8988T (cell line): ENCODE measurements around the gene APBB1IP.
"Not testable (repeated sequence)": the region's sequence is repeated elsewhere in the genome, so short reads cannot be mapped to it uniquely, and the experiment has no call there.

Experiments used
- DNase-seq: peaks from one replicate; pipeline ENCODE4 v3.0.0; 2011

The APBB1IP gene, protein sequence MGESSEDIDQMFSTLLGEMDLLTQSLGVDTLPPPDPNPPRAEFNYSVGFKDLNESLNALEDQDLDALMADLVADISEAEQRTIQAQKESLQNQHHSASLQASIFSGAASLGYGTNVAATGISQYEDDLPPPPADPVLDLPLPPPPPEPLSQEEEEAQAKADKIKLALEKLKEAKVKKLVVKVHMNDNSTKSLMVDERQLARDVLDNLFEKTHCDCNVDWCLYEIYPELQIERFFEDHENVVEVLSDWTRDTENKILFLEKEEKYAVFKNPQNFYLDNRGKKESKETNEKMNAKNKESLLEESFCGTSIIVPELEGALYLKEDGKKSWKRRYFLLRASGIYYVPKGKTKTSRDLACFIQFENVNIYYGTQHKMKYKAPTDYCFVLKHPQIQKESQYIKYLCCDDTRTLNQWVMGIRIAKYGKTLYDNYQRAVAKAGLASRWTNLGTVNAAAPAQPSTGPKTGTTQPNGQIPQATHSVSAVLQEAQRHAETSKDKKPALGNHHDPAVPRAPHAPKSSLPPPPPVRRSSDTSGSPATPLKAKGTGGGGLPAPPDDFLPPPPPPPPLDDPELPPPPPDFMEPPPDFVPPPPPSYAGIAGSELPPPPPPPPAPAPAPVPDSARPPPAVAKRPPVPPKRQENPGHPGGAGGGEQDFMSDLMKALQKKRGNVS

DNA sequence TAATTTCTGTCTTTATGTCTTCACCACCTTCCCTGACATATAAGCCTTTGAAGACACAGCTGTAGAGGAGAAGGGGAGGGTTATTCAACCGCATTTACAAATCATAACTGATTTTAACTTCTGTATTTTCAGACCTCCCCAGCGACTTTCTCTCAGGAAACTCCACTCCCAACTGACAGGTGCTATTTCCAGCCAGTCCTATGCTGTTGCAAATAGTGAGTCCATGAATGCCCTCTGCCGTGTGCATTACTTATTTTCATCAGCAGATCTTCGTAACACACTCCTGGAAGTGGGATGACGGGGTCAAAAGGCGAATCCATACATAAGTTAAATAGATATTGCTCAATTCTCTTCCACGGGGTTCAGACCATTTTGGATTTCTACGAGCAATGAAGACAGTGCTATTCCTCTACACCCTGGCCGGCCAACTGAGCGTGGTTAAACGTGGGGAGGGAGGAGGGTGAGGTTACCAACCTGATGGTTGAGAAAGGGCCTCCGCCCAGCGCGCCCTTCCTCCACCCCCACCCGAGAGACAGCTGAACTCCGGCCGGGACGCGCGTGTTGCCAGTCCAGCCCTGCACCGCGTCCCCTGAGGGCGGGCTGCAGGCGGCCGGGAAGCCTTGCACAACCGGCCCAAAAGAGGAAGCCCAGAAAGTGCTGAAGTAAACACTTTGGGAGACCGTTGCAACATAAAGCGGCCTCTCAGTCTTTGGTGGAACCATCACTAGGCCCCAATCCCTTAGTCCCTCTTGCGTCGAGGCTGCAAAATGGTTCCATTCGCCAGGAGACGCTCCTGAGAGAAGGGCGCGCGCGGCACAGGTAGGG is at the start of gene APBB1IP:
Gene APBB1IP, plus strand, starts transcription at position 705 of the 825 bp plus-strand sequence. CDS start 53,986 bp downstream, outside the sequence.
- no peak for DNase-seq

GRCh38 chr10:26389533-26389932 is 48.6 kb upstream of the APBB1IP start:
- DNase-seq = no peak

DNA sequence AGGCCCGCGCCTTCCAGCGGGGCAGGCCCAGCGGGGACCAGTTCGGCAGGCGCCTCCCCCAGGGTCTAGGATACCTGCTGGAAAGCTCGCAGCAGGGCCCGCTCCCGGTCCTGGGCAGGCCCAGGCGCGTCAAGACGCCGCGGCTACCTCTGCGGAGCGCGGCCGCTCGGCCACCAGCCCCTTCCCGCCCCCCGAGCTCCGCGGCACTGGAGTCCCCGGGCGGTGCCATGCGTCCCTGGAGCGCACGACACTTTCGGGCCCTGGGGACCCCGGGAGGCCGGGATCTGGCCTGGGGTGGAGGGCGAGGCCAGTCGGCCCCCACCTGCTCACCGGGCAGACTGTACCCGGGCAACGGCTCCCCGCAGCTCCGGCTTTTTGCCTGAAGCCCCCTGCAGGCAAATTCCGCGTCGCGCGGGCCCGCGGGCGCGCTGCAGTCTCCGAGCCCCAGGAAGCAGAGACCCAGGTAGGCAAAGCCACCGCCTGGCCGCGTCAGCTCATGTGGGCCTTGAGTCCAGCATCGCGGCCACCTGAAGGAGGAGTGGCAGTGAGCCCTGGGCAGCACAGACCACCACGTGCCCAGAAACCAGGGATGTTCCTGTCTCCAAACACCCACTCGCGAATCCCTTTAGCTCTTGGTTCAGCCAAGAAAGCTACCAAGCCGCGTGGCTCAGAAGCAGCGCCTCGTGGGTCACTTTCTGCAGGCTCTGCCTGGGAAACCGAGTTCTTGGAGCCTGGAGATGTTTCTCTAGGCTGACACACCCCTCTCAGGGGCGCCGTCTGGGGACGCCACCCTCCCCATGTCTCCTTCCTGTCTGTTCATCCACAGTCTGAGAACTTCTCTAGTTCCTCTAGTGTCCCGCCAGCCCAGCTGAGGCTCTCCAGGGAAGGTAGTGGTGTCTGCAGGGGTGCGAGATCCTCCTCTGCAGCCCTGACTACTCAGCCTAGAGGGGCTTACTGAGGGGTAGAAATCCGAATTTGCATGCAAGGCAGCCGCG is 46.1 kb upstream of the APBB1IP start:
- no peak for DNase-seq

- DNase-seq = not testable (repeated sequence)
These were observed 39.8 kb upstream of the APBB1IP start for GRCh38 chr10:26398353-26398752.

DNA sequence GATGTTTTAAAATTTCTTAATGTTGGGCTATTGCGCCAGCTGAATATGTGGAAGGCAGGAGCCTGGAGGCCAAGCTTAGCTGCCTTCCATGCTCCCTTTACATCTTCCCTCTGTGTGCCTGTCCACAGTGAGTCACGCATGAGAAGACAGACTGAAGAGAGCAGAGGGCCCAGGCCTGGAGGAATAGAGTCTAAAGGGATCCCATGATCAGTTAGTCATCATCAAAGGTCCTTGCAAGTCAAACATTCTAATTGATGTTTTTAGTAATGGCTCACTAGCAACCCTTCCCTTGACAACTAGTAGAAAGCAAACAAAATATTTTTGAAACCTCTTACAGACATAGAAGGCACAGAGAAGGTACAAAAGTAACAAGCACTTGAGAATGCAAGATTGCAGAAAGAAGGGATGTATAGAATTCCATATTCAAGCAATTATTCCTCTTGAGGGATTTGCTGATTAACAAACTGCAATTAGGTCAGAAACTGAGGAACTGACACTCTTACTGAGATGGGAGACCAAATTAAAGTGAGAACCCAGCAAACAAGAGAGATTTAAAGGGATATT is 30.7 kb upstream of the APBB1IP start:
- no peak for DNase-seq

DNA sequence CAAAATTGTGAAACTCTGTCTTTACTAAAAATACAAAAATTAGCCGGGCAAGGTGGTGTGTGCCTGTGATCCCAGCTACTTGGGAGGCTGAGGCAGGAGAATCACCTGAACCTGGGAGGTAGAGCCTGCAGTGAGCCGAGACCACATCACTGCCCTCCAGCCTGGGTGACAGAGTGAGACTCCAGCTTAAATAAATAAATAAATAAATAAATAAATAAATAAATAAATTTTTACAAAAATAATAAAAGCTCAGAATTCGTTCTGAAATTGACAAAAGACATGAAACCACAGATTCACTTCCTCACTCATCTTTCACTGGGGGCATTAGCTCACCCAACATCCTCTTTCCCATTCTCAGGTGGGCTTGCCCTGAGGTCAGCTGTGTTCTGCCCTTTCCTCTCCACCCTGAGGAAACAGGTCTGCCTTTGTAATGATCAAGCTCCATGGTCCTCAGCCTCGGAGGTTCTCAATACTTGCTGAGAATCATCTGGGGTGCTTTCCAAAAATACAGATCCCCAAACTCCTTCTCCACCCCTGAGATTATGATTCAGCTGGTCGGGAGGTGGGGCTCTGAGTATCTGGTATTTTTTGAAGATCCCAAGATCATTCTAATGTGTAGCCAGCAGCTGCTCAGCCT is 29.2 kb upstream of the APBB1IP start:
- no peak for DNase-seq

DNA sequence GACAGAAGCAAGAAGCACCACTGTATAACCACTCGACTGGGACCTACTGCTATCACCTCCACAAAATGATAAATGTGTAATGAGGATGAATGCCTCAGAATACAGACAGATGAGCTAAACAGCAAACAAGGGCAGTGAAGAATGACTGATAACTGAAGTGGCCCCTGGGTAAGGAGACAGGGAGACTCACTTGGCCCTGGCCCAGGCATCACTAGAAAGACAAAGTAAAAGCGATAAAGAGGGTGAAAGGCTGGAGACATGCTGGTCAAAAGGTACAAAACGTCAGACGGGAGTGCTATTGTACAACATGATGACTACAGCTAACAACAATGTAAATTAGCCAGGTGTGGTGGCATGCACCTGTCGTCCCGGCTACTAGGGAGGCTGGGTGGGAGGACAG is 27.8 kb upstream of the APBB1IP start:
- DNase-seq = no peak

GRCh38 chr10:26412932-26413331 is 25.2 kb upstream of the APBB1IP start:
- DNase-seq = no peak

- no peak for DNase-seq
These were observed 24.8 kb upstream of the APBB1IP start for GRCh38 chr10:26413375-26413774.

- no peak for DNase-seq
These were observed 21.0 kb upstream of the APBB1IP start for GRCh38 chr10:26417136-26417535.

GRCh38 chr10:26422977-26423376 is 15.2 kb upstream of the APBB1IP start:
- DNase-seq = no peak

- no peak for DNase-seq
These were observed 14.4 kb upstream of the APBB1IP start for GRCh38 chr10:26423722-26424121.

GRCh38 chr10:26430641-26431163 is 7.4 kb upstream of the APBB1IP start:
- DNase-seq = no peak

DNA sequence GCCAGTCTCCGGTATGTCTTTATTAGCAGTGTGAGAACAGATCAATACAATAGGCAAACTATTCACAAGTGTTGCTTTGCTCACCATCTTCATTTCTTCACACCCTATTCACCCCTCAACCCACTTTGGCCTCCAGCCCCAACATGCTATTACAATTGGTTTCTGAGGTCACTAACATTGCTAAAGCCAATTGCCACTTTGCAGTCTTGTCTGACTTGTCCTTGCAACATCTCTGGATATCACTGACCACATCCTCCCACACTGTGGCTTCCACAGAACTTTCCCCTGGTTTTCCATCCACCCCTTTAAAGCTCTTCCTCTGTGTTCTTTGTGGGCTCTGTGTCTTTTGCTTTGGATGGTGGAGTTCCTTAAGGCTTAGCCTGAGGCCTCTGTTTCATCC is 5.2 kb upstream of the APBB1IP start:
- DNase-seq = no peak

DNA sequence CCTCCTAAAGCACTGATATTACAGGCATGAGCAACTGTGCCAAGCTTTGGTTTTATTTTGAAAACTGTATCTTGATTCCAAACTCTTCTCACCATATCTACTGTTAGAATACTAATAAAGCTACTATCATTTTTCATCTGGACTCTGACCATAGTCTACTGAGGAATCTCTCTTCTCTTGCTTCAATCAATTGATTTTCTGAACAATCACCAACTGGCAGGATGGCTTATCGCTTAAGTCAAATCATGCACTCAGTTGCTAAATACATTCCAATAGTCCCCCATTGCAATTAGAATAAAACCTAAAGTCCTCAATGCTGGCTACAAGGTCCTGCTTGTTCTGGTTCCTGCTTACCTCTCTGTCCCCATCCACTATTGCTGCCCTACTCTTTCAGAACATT is 2.3 kb upstream of the APBB1IP start:
- DNase-seq = no peak

- DNase-seq = no peak
These were observed 1.3 kb upstream of the APBB1IP start for GRCh38 chr10:26436848-26437247.

DNA sequence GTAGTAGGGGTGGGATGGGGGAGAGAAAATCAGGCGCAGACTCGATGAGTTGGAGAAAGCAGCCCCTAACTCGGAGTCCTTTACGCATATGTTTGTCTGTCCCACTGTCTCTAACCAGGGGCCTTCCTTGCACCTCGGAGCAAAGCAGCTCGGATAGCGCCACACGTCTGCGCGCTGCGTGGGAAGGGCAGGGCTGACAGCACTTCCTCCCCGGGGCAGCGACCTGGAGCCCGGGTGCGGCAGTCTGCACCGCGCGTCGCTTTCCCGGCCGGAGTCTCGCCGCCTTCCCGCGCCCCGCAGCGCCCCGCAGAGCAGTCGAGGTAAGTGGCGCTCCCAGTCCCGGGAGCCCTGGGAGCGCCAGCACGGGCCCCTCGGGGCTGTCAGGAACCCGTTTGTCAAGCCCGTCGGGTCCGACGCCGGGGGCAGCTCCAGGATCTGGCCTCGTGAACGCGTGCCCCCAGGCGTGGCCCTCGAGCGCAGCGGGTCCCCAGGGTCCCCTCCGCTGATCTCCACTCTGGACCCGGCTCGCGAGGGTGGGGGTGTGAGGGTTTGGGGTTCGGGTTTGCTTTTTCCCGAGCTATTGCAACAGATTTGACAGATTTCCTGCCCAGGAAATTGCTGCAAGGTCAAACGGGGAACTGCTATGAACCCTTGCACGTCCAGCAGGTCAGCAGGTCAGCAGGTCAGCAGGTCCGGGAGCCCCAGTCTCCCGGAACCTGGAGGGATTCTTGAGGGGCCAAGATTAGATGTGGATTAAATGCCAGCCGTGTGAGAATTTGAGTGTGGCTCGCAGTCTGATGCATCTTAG is 597 bp downstream of the APBB1IP start:
- no peak for DNase-seq

GRCh38 chr10:26439406-26440087 is 1.4 kb downstream of the APBB1IP start:
- no peak for DNase-seq

DNA sequence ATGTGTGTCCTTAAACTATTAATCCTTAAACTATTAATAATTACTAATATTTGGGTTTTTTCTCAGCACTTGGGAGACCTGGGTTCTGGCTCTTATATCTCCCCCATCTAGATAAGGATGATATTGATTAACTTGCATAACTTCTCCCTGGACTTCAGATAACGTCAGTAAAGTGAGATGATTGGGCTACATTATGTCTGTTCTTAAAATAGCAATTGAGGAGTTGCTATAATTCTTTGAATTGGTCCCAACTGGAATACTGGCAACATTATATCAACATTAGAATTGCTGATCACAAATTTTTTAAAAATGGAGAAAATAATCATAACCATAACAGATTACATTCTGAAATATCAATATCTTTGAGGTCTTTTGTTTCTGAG is 1.9 kb downstream of the APBB1IP start:
- no peak for DNase-seq
